H54 (cell line): ENCODE results near the gene SEMA4A.
"Not testable (repeated sequence)": the region's sequence is repeated elsewhere in the genome, so short reads cannot be mapped to it uniquely, and the experiment has no call there.

Experiments used
- DNase-seq: peaks from one replicate; pipeline ENCODE4 v3.0.0; 2011; ENCODE audit warnings: low spot score, mixed read lengths; ENCODE audit not compliant: insufficient read length
- FAIRE-seq: peaks from 3 replicates; lab custom pipeline; 2011; peaks lifted over from hg19 to GRCh38; lab: Jason Lieb, UNC
- POLR2A ChIP-seq: IDR thresholded peaks from 2 replicates; pipeline ENCODE4 v1.6.1; 2011; ENCODE audit warnings: low read depth, mild to moderate bottlenecking, low read length

The SEMA4A gene

GRCh38 chr1:156114101-156114918, 39.1 kb upstream of the SEMA4A start, which contains the start of gene LMNA:
TSS of gene LMNA (plus strand) at chr1:156114711. CDS start at chr1:156114919, 208 bp downstream.
- peak; percentile 99 for TF ChIP-seq POLR2A
- FAIRE-seq = no peak
- DNase-seq = peak; percentile 98

GRCh38 chr1:156114919-156115513, 38.4 kb upstream of the SEMA4A start:
- no peak for TF ChIP-seq POLR2A
- FAIRE-seq (no peak), DNase-seq (no peak)

GRCh38 chr1:156115514-156116374, 37.6 kb upstream of the SEMA4A start:
- FAIRE-seq (no peak), DNase-seq (peak; percentile 55)

GRCh38 chr1:156116731-156117130, 36.7 kb upstream of the SEMA4A start:
- FAIRE-seq, DNase-seq: not testable (repeated sequence)

More at GRCh38 chr1:156115514-156116374, 37.6 kb upstream of the SEMA4A start:
- peak; percentile 43 for TF ChIP-seq POLR2A

- TF ChIP-seq POLR2A = no peak
- no peak for FAIRE-seq
- DNase-seq = no peak
Measured at GRCh38 chr1:156117414-156118176, 35.8 kb upstream of the SEMA4A start.

GRCh38 chr1:156118177-156118868, 35.1 kb upstream of the SEMA4A start:
- DNase-seq (no peak), FAIRE-seq (no peak)
- TF ChIP-seq POLR2A = no peak

- TF ChIP-seq POLR2A = no peak
- DNase-seq = no peak
- FAIRE-seq = no peak
Measured at GRCh38 chr1:156119503-156120209, 33.7 kb upstream of the SEMA4A start.

GRCh38 chr1:156120318-156120717, 33.1 kb upstream of the SEMA4A start:
- DNase-seq = no peak
- TF ChIP-seq POLR2A = no peak
- FAIRE-seq = no peak

GRCh38 chr1:156121005-156121404, 32.4 kb upstream of the SEMA4A start:
- not testable (repeated sequence) for DNase-seq, FAIRE-seq

GRCh38 chr1:156121457-156121856, 31.9 kb upstream of the SEMA4A start:
- no peak for TF ChIP-seq POLR2A
- FAIRE-seq (no peak), DNase-seq (no peak)

GRCh38 chr1:156122086-156122485, 31.3 kb upstream of the SEMA4A start:
- TF ChIP-seq POLR2A = no peak
- no peak for FAIRE-seq
- DNase-seq = no peak
